NT2/D1 (cell line): Measurements from ENCODE around the gene POLR2L.
A peak's percentile ranks its signal among the peaks of the same experiment; 100 is the strongest.

Experiments used
- DNase-seq: peaks from one replicate; pipeline ENCODE4 v3.0.0-alpha.2; 2011; ENCODE audit warnings: low read depth, low spot score
- H3K27me3 ChIP-seq: 2 replicates; pipeline ENCODE4 v1.6.0; 2011; ENCODE audit warnings: mild to moderate bottlenecking; ENCODE audit not compliant: insufficient read length, insufficient read depth
- H3K36me3 ChIP-seq: 2 replicates; pipeline ENCODE4 v1.6.1; 2011; ENCODE audit warnings: mild to moderate bottlenecking, low read length, mixed read lengths; ENCODE audit not compliant: insufficient read depth, insufficient read length
- H3K4me1 ChIP-seq: 2 replicates; pipeline ENCODE4 v1.5.1; 2011; ENCODE audit not compliant: insufficient read depth, insufficient read length
- H3K4me3 ChIP-seq: 2 replicates; pipeline ENCODE4 v1.5.1; 2011; ENCODE audit warnings: low read depth; ENCODE audit not compliant: insufficient read length
- H3K9ac ChIP-seq: 2 replicates; pipeline ENCODE4 v1.6.0; 2011; ENCODE audit warnings: low read depth; ENCODE audit not compliant: insufficient read length
- H3K9me3 ChIP-seq: 2 replicates; pipeline ENCODE4 v1.5.1; 2011; ENCODE audit warnings: mild to moderate bottlenecking, low read length; ENCODE audit not compliant: insufficient read depth
- SUZ12 ChIP-seq: IDR thresholded peaks from 2 replicates; pipeline ENCODE4 v1.6.1; 2011; ENCODE audit not compliant: insufficient read length, insufficient read depth; ENCODE audit errors: extremely low read depth
- YY1 ChIP-seq: IDR thresholded peaks from 2 replicates; pipeline ENCODE4 v1.6.1; 2011; ENCODE audit not compliant: insufficient read length, insufficient read depth
- ZNF274 ChIP-seq: IDR thresholded peaks from 2 replicates; pipeline ENCODE4 v1.6.1; 2011; ENCODE audit warnings: mild to moderate bottlenecking, low read depth, low read length

Gene POLR2L

GRCh38 chr11:792535-792821, 49.9 kb downstream of the POLR2L start:
- no peak overlapping the region for H3K9ac ChIP-seq
- no peak overlapping the region for H3K4me3 ChIP-seq
- H3K27me3 ChIP-seq: no peaks in the 10 kb centered on the region
- H3K36me3 ChIP-seq: peaks cover 39% of the 10 kb centered on the region
- TF ChIP-seq SUZ12 (no peak), YY1 (no peak), ZNF274 (no peak)
- no peak for DNase-seq
- H3K4me1 ChIP-seq: peaks cover 58% of the 10 kb centered on the region
- no peaks in the 10 kb centered on the region for H3K9me3 ChIP-seq

GRCh38 chr11:791658-792534, 50.4 kb downstream of the POLR2L start:
- Histone ChIP-seq H3K9ac (no peak overlapping the region), H3K4me3 (no peak overlapping the region), H3K4me1 (peaks cover 59% of the 10 kb centered on the region), H3K36me3 (peaks cover 42% of the 10 kb centered on the region), H3K27me3 (no peaks in the 10 kb centered on the region), H3K9me3 (no peaks in the 10 kb centered on the region)
- DNase-seq: no peak
- TF ChIP-seq SUZ12: no peak
- no peak for TF ChIP-seq ZNF274
- no peak for TF ChIP-seq YY1

- no peaks in the 10 kb centered on the region for H3K27me3 ChIP-seq
- no peak overlapping the region for H3K4me3 ChIP-seq
- H3K4me1 ChIP-seq: peaks cover 56% of the 10 kb centered on the region
These were observed 51.4 kb downstream of the POLR2L start for GRCh38 chr11:790721-791564.

GRCh38 chr11:789943-790342, 52.4 kb downstream of the POLR2L start, which contains the start of gene CEND1:
CEND1 (minus strand) TSS chr11:790090; CDS start chr11:788576, 1,514 bp downstream.
- H3K9ac ChIP-seq: peak within 1 kb of the TSS; percentile 76
- H3K9me3 ChIP-seq: no peaks in the 10 kb centered on the region
- TF ChIP-seq SUZ12 (no peak), ZNF274 (no peak)
- H3K4me3 ChIP-seq: no peak within 1 kb of the TSS
- H3K4me1 ChIP-seq: peaks cover 47% of the 10 kb centered on the region
- no peaks in the 10 kb centered on the region for H3K27me3 ChIP-seq
- peaks cover 51% of the 10 kb centered on the region for H3K36me3 ChIP-seq
- DNase-seq: no peak

More at GRCh38 chr11:790721-791564, 51.4 kb downstream of the POLR2L start:
- Histone ChIP-seq H3K9ac (peak overlapping the region; percentile 76), H3K9me3 (no peaks in the 10 kb centered on the region), H3K36me3 (peaks cover 48% of the 10 kb centered on the region)
- no peak for DNase-seq
- TF ChIP-seq SUZ12: no peak
- no peak for TF ChIP-seq YY1
- TF ChIP-seq ZNF274: no peak
